DLD1 (cell line): ENCODE results near the gene MSMO1.

ENCODE experiments used
- in situ Hi-C: cut with HindIII; loops from 2 replicates; pipeline ENCODE4 v1.10.0; 2017; ENCODE audit warnings: low sequenced_read_pairs

The MSMO1 gene

DNA sequence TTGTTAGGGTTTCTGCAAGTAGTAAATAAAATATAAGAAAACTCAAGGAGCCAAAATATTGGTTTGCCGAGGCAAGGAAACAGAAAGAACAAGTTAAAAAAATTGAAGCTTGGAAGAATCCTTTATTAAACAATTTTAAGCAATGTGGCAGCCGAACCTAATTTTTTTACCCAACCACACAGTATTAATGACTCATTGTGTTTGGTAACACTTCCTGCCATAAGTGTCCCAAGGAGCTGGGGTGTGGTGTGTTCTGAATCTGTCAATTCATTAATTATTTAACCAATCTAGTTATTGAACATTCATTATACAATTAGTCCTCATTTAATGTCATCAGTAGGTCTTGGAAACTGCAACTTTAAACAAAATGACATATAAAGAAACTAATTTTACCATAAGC is 32.0 kb downstream of the MSMO1 start:
- in situ Hi-C loops: loop anchor here (10.0 kb wide), 1 partner anchor 105 kb away; no protein-coding TSS in a partner anchor

DNA sequence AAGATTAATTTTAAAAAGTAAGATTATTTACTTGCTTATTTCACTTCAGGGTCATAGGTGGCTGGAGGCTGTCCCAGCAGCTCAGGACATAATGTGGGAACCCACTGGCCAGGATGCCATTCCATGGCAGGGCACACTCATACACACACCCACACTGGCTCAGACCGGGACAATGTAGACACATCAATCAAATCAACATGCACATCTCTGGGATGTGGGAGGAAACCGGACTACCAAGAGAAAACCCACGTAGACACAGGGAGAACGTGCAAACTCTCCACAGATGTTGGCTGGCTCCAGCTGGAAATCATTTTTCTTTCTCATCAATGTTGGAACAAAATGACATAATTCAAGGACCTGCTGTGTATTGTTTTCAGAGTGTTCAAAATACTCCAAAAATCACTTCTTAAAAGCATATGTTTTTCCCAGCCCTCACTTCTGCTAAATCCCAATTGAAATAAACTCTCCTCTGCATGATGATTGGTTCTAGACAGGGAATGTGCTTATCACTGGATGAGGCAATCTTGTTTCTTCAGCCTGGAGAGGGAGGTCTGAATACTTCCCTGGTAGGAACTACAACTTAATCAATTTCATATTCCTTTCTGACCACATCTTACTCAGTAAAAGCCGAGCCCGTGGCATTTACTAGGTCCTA is 32.7 kb downstream of the MSMO1 start:
- in situ Hi-C loops: no loop called here

DNA sequence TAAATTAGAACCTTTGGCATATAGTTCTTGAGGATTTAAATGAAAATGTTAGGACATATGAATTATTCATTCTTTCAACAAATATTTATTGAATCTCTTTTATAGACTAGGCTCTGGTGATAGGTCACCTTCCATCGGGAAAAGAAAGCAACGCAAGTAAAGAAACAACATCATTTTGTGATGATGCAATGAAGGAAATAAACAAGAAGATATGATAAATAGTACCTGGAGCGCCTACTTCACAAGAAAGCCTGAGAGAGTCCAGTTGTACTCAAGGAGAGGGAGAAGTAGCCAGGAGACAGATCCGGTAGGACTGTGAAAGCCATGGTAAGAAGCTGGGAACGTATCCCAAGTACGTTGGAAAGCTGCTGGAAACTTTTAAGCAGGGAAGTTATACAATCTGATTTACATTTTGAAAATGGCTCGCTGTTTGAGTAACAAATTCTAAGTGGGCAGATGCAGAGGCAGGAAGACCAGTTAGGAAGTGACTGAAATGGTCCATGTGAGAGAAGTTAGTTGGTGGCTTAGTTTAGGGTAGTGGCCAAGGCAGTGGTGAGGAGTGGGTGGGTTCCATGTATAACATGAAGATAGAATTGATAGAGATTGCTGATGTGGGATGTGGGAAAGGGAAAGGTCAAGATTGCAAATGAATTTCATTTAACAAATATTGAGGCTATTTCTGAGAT is 33.7 kb downstream of the MSMO1 start:
- in situ Hi-C loops: no loop called here

- in situ Hi-C loops: no loop called here
Measured at GRCh38 chr4:165361810-165362209, 34.3 kb downstream of the MSMO1 start.

DNA sequence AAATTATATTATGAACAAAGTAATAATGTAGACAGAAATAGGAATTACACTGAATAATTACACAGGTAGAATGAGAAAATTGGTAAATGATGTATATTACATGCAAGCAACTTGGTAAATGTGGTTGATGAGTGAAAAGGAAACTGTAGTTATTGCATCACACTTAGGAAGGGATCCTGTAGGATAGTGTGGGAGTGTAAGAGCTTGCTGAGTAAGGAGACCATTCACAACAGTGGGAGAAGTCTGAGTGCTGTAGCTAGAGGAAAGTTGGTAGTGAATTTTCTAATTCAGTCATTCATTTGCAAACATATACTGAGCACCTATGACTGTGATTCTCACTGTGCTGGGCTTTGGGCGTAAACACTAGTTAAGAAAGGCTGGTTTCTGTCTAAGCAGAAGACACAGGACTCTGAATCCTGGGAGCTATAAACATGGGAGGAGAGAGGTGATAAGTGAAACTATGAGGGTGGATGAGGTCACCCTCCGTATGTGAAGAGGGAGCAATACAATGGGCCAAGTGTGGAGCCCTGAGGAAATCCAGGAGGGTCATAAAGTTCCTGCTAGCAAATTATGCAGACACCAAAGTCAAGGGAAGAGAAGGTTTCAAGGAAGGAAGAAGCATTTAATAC is 37.1 kb downstream of the MSMO1 start:
- in situ Hi-C loops: no loop called here

- in situ Hi-C loops: no loop called here
Measured at GRCh38 chr4:165367040-165367439, 39.6 kb downstream of the MSMO1 start.

GRCh38 chr4:165368114-165368513 is 40.6 kb downstream of the MSMO1 start:
- in situ Hi-C loops: no loop called here

DNA sequence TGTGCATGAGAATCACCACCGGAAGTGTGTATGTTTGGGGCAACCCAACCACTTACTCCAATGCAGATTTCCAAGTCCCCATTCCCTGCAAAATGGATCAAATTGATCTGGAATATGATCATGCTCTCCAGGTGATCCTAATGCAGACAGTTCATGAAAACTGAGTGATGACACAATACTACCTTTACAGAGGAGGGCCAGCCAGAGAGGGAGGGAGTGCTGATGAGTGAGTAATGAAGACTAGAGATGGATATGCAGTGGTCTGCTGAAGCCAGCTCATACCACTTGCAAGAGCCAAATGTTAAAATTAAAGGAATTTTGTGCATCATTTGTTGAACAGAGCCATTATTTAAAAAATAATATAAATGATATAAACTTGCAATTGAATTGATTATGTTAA is 41.1 kb downstream of the MSMO1 start:
- in situ Hi-C loops: no loop called here

DNA sequence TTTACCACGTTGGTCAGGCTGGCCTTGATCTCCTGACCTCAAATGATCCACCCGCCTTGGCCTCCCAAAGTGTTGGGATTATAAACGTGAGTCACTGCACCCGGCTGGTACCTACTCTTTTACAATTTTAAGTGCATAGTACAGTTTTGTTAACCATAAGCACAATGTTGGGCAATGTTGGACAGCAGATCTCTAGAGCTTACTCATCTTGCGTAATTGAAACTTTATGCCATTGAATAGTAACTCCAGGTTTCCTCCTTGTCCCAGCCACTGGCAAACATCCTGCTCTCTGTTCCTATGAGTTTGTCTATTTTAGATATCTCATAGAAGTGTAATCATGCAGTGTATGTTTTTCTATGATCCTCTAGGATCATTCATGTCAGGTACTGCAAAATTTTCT is 42.1 kb downstream of the MSMO1 start:
- in situ Hi-C loops: no loop called here

DNA sequence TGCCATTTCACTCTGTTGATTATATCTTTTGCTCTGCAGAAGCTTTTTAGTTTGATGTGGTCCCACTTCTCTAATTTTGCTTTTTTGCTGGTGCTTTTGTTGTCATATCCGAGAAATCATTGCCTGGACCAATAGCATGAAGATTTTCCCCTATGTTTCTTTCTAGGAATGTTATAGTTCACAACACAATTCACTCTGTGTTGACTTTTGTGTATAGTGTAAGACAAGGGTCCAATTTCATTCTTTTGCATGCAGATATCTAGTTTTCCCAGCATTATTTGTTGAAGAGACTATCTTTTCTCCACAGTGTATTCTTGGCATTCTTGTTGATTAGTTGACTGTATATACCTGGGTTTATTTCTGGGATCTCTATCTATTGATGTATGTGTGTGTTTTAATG is 43.1 kb downstream of the MSMO1 start:
- in situ Hi-C loops: no loop called here

- in situ Hi-C loops: no loop called here
Measured at GRCh38 chr4:165375465-165375864, 48.0 kb downstream of the MSMO1 start.

GRCh38 chr4:165378398-165378744 is 50.9 kb downstream of the MSMO1 start:
- in situ Hi-C loops: no loop called here

GRCh38 chr4:165378745-165379677 is 51.5 kb downstream of the MSMO1 start, which contains the start of gene CPE:
CPE (plus strand) TSS chr4:165379008; CDS start chr4:165379222, 214 bp downstream.
- in situ Hi-C loops: no loop called here

- in situ Hi-C loops: no loop called here
Measured at GRCh38 chr4:165379678-165380064, 52.2 kb downstream of the MSMO1 start.

DNA sequence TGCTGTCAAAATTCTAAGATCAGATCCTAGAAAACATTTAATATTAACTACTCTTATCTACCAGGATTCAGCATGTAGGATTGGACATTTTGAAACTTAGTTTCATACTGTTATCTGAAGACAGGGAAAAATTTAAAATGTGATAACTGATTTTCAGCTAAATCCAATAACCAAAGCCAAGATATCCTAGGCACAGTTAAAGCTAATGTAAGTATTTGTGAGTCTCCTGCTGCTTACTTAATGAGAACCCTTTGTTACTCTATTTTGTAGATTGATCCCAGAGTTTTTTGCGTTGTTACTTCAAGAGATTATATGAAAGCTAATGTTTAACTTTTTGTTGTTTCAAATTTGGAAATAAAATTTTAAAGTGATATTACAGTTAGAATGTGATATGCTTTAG is 53.3 kb downstream of the MSMO1 start:
- in situ Hi-C loops: no loop called here

DNA sequence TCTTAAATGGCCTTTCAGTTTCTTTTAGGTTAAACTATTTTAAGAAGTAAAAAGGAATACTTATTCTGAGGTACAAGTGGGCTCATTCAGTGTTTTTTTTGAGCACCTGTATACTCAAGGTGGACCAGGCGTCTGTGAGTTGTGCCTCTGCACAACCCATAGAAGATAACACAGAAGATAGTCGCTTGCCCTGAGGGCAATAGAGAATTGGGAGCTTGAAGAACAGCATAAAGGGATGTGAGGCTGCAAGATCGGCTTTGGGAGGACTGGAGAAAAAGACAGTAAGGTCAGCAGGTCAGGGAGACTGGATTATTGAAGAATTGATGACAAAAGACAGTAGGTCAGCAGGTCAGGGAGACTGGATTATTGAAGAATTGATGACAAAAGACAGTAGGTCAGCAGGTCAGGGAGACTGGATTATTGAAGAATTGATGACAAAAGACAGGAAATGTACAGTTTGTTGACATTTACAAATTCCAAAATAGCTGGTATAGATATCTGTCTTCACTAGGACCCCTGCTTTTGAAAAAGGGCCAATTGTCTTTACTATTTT is 54.4 kb downstream of the MSMO1 start:
- in situ Hi-C loops: no loop called here

- in situ Hi-C loops: no loop called here
Measured at GRCh38 chr4:165382640-165383039, 55.2 kb downstream of the MSMO1 start.

DNA sequence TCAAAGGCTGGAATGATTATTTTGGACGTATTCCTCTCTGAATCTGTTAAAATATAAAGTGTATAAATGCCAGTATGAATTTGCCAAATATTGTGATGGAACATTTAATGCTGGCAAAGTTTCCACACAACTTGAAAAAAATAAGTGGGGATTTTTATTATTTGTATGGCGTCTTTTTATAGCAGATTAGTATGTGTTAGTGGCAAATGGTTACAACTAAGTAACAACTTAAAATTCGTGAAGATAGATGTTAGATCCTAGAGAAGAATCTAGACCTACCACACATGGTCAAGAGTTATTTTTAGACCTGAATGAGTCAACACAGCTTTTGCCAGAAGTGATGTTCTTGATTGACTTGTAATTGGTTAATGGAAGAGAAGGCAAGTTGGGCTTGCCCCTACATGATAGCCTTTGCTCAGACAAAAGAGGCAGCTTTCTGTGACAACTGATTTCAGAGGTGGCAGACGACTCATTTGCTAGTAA is 56.2 kb downstream of the MSMO1 start:
- in situ Hi-C loops: no loop called here

GRCh38 chr4:165384186-165384585 is 56.7 kb downstream of the MSMO1 start:
- in situ Hi-C loops: no loop called here

GRCh38 chr4:165384598-165384997 is 57.1 kb downstream of the MSMO1 start:
- in situ Hi-C loops: no loop called here

GRCh38 chr4:165385126-165385525 is 57.7 kb downstream of the MSMO1 start:
- in situ Hi-C loops: no loop called here
